Ovary (tissue), 3 donors: ENCODE data around the gene THSD4.

Source experiments
- POLR2A ChIP-seq: fragments of 450-650 bp; IDR thresholded peaks from one replicate; pipeline ENCODE4 v1.6.1; 2017; ENCODE audit warnings: antibody characterized with exemption, mild to moderate bottlenecking, moderate library complexity
- TF ChIP-seq, protein P1 (sequence below), 3 donors: fragments of 450-650 bp in 2 of 3; fragments of 200-600 bp in 1 of 3; IDR thresholded peaks; one replicate each; pipeline versions ENCODE4 v1.5.1 to v1.8.0; 2016 to 2022; ENCODE audit warnings: antibody characterized with exemption in 3 of 3, mild to moderate bottlenecking in 1 of 3
- donor health status: DM: no; HTN: no; CAD: no.

DNA sequence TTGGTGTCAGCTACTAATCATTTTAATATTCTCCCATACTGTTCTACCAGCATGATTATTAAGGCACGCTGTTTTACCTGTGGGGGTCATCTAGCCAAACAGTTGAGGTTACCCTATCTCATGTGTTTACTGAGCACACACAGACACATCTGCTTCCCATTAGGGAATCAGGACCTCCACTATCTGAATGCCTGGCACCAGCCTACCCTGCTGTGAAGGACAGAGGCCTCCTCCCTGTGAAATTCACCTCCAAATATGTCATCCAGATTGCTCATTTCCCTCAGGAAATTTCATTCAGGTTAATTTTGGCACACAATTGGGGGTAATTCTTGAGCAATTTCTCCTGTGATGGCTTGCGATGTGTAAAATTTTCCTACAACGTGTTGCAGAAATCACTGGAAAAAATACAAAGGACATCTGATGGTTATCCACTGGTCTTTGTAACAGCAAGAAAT lies 539.5 kb downstream of the THSD4 start:
- TF ChIP-seq, protein P1, sequence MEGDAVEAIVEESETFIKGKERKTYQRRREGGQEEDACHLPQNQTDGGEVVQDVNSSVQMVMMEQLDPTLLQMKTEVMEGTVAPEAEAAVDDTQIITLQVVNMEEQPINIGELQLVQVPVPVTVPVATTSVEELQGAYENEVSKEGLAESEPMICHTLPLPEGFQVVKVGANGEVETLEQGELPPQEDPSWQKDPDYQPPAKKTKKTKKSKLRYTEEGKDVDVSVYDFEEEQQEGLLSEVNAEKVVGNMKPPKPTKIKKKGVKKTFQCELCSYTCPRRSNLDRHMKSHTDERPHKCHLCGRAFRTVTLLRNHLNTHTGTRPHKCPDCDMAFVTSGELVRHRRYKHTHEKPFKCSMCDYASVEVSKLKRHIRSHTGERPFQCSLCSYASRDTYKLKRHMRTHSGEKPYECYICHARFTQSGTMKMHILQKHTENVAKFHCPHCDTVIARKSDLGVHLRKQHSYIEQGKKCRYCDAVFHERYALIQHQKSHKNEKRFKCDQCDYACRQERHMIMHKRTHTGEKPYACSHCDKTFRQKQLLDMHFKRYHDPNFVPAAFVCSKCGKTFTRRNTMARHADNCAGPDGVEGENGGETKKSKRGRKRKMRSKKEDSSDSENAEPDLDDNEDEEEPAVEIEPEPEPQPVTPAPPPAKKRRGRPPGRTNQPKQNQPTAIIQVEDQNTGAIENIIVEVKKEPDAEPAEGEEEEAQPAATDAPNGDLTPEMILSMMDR (IDR thresholded peaks at IDR 0.05): no peak
- no peak for TF ChIP-seq POLR2A
